ENCODE measurements around the gene MYLK3.
"Not testable (repeated sequence)": the region's sequence is repeated elsewhere in the genome, so short reads cannot be mapped to it uniquely, and the experiment has no call there.

Gene MYLK3

DNA sequence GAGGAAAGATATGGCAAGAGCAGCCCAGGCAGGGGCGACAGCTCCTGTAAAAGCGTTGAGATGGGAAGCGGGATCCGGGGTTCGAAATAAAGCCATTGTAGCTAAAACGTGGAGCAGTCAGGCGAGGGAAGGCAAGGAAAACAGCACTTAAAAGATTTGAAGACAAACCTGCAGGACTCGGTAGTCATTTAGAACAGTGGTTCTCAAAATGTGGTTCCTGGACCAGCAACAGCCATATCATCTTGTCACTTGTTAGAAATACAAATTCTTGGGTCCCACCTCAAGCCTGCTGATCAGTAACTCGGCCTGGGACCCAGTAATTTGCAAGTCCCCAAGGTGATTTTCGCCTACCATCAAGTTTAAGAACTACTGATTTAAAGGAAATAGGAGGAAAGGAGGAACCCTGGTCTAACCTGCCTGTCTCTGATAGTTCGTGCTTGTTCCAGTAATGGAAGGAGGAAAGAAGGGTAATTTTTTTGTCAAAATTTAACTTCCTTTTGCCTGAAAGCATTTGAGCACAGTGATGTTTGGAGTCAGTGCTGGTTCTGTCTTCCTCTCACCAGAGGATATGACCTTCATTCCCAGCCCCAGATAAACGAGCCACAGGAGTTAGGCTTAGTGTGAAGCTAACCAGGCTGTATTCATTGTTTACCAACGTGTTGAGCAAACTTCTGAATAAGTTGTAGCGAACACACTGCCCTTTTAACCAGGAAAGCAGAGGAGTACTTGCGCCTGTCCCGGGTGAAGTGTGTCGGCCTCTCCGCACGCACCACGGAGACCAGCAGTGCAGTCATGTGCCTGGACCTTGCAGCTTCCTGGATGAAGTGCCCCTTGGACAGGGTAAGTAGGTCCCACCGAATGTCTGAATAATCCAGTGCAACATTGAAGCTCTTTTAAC is 57.6 kb downstream of the MYLK3 start:
- no peak for DNase-seq (ENCODE audit: low read depth, low spot score)

DNA sequence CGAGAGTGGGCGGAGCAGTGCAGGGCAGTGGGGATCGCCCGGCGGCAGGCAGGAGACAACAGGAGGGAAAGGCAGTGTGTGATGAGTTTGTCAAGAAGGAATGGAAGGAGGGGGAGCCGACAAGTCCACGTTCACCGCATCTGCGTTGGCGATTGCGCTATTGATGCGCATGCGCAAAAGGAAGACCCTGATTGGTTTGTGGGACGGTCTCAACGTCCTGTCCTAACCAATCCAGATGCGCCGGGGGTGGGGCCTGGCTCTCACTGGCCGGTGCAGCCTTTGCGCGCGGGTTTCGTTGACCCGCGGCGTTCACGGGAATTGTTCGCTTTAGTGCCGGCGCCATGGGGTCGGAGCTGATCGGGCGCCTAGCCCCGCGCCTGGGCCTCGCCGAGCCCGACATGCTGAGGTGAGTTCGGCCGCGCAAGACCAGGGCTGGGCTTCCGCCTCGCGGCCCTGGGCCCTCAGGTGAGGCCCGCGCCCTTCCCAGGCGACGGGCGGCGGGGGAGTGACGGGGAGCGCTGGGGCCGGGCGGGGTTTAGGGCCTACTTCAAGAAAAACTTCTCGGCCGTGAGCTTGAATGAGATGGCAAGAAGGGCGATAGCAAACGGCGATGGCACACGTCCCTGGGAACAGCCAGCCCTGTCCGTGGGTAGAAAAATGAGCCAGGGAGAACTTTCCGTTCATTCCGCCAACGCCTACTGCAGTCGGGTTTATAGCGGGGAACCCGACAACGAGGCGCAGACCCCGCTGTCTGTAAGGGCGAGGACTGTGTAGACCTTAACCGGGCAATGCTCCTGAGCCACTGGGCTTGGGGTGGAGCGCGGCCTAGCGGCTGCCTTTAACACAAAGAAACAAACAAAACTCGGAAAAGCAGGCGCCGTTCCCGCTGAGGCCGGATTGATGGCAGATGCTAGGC is 58.5 kb downstream of the MYLK3 start, which contains the start of gene ORC6:
ORC6 (plus strand) TSS at position 295 of the 916 bp plus-strand sequence; CDS start at position 342, 47 bp downstream.
- DNase-seq (ENCODE audit: low read depth, low spot score) = peak; percentile 91

DNA sequence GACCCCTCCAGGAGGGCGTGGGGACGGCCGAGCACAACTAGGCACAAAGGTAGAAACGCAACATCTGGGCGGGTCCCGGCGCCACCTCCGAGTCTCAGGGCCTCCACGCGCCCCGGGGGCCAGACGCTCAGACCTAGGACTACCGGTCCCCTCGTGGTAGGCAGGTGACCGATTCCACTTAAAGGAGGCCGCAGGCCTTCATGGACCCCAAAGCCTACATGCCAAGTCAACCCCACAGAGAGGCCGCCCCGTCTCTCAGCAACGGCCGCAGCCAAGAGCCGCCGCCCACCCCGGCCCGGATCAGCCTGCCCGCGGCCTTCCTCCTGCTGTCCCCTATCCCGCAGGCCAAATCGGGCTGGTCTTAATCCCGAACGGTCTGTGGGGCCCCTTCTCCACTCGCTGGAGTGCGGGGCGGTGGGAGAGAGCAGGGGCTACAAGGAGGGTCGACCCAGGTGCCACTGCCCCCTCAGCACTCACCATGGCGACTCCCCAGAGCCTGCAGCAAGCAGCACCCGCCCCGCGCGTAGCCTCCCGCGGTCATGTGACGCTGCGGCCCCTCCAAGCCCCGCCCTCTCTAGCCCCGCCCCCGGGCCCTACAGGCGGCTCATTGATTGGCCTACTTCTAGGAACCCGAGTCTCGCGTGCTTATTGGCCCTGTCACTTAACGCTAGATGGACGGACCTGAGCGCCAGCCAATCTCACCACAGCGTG is 59.3 kb downstream of the MYLK3 start, which contains the start of gene VPS35:
VPS35 (minus strand) TSS at position 525 of the 711 bp plus-strand sequence; CDS start at position 480, 45 bp downstream.
- peak; percentile 97 for DNase-seq (ENCODE audit: low read depth, low spot score)

DNA sequence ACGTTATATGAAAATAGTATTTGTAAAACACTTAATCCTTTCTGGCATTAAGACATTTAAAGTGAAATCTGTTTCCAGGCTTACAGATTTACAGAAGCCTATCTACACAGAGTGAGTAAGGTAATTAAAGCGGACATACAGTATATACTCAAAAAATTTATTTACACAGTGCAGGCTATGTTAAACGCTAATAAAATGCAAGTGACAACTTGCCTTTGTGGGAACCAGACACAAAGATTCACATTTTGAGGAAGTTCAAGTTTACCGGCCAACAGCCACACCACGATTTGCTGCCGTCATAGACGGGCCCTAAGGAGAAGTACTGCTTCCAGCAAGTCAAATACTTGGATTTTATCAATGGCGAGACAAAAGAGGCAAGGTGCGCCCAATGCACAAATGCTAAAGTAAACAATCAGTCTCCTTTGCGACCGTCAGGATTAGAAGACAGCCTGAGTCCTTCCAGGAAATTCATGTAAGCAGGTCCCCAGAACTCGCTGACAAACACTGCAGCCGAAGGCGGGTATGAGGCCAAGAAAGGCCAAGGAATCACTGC is 60.0 kb downstream of the MYLK3 start:
- no peak for DNase-seq (ENCODE audit: low read depth, low spot score)

DNA sequence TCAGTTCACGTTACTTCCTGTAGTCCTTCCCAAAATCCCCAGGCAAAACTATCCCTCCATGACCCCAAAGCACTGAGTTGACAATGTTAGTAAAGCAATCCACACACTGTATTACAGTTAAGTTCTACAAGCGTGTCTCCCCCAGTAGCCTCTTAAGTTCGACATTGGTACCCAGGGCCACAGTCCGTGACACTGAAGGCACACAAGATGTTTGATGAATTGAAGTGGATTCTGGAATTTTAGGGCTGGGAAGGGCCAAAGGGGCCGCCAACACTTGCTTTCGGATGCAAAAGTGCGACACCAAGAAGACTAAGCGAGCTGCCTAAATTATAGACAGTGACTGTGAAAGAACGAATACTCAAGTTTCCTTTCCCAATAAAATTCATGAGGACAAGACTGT is 60.7 kb downstream of the MYLK3 start:
- no peak for DNase-seq (ENCODE audit: low read depth, low spot score)

DNA sequence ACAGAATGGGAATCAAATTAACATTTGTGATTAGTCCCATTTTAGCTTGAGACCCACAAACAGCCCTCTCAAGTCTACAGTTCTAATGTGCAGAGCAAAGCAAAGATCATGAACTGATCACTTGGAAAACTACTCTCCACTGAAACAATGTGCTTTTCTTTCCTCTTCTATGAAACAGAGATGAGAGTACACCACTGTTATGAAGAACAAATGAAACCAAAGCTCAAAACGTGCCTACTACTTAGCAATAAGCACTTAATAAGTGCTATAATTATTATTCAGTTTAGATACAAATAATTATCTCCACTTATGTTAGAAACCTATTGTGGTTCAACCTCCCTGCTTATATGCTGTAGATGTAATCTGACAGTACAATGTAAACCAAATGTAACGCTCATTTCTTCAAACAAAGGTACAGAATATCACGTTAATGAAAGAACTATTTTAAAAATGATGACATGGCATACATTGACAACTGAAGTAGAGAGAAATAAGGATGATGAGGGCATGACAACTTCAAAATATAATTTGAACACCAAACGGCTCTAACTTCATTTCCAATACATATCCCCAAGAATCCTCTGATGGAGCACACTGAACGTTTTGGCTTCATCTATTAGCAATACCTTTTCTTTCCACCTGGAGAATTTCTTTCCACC is 61.2 kb downstream of the MYLK3 start:
- no peak for DNase-seq (ENCODE audit: low read depth, low spot score)

DNA sequence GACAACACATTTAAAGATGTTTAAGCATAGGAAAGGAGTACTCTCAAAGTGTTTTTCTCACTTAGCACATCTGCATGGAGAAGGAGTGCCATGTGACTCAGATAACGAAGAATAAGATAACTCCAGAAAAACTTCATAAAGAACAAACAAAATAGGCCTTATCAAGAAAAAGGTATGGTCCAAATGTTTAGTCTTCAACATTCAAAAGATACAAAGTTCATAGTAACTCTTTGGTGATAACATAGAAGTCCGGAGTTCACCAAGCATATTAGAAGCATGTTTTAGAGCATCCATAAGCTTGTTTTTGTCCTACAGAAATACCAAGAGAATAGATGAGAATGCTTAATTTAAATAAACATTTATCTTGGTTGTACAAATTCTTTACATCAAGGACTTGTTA is 66.3 kb downstream of the MYLK3 start:
- not testable (repeated sequence) for DNase-seq (ENCODE audit: low read depth, low spot score)

DNA sequence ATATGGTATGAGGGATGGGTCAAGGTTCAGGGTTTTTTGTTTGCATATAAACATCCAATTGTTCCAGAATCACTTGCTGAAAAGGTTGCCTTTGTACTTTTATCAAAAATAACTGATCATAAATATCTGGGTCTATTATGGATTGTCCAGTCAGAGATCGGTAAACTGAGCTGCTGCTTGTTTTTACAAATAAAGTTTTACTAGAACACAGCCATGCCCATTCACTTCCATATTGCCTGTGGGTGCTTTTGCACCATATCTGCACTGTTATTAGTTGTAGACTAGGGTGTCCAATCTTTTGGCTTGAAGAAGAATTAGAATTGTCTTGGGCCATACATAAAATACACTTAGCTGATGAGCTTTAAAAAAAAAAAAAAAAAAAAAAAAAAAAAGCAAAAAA is 70.2 kb downstream of the MYLK3 start:
- not testable (repeated sequence) for DNase-seq (ENCODE audit: low read depth, low spot score)

DNA sequence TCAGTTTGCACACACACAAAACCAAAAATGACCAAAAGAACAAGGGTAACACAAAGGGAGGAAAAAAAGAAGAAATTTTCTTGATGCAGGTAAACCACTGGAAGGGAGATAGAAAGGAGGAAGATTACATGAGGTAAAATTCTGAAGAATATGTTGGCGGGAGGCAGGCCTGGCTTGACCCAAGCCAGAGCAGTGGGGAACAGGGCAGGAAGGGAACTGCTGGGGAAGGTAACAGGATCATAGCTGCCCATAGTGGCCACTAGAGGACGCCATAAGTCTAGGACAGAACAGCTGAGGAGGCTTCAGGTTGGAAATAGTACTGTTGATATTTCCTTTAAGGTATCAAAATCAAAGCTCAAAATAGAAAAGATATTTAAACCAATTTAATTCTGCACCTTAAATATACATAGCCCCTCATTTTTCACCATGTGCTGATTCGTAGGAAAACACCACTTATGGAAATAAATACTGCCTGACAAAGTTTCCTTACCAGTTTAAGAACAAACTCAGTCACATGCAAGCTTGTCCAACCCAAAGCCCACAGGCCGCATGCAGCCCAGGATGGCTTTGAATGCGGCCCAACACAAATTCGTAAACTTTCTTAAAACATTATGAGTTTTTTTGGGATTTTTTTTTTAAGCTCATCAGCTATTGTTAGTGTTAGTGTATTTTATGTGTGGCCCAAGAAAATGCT is 74.7 kb downstream of the MYLK3 start:
- no peak for DNase-seq (ENCODE audit: low read depth, low spot score)

DNA sequence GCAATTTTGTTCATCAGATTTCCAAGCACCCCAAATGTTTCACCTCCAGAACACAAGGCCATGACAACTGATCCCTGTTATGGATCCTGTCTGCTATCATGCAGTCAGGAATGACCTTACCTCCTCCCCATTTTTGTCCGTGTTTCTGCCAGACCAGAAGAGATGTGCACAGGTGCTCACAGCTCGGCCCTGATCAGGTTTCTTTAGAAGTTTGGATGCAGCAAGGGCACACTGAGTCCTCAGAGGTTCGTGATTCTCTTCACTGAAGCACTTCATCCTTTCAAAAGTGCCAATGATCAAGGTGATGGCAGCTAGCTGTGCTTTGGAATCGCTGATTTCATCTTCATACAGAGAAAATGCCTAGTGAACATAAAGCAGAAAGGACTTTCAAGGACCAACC is 86.0 kb downstream of the MYLK3 start:
- no peak for DNase-seq (ENCODE audit: low read depth, low spot score)

DNA sequence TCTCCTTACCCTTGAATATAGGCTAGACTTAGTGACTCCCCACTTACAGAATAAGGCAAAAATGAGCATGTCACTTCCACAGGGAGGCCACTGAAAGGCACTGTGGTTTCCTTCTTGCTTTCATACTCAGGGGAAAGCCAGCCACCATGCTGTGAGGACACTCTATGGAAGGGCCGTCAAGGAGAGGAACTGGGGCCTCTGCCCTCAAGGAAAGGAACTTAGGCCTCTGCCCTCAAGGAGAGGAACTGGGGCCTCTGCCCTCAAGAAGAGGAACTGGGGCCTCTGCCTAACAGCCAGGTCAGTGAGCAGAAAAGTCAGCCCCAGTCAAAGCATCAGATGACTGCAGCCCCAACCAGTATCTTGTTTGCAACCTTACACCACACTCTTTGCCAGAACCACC is 89.2 kb downstream of the MYLK3 start:
- DNase-seq (ENCODE audit: low read depth, low spot score) = no peak

All from smooth muscle cell of the brain vasculature (primary cell).